Smooth muscle cell (in vitro differentiated cells): Measurements from ENCODE around the gene MS4A4E. TPM values are rescaled to one million over a fixed set of nuclear protein-coding genes. Genes with fewer than 3 reads are reported as not detected.

Experiments
- DNase-seq: peaks from one replicate; lab custom pipeline; 2025; ENCODE audit not compliant: unreplicated experiment; lab: John Stamatoyannopoulos, UW
- H2AFZ ChIP-seq: fragments of 200-600 bp; sonication (generic); 2 replicates; pipeline ENCODE4 v1.6.0; 2016; ENCODE audit warnings: antibody characterized with exemption, low read depth, mild to moderate bottlenecking
- H3F3A ChIP-seq: fragments of 200-600 bp; sonication (generic); 2 replicates; pipeline ENCODE4 v1.6.0; 2017; ENCODE audit warnings: antibody characterized with exemption, low read depth
- H3K27ac ChIP-seq: fragments of 200-600 bp; sonication (generic); 2 replicates; pipeline ENCODE4 v1.5.1; 2016; ENCODE audit warnings: low read depth, mild to moderate bottlenecking
- H3K27me3 ChIP-seq: fragments of 200-600 bp; sonication (generic); 2 replicates; pipeline ENCODE4 v1.6.1; 2016; ENCODE audit warnings: low read depth, mild to moderate bottlenecking
- H3K36me3 ChIP-seq: fragments of 200-600 bp; sonication (generic); 2 replicates; pipeline ENCODE4 v1.5.1; 2016; ENCODE audit warnings: low read depth
- H3K4me1 ChIP-seq: fragments of 200-600 bp; sonication (generic); 2 replicates; pipeline ENCODE4 v1.5.1; 2016; ENCODE audit warnings: low read depth
- H3K4me2 ChIP-seq: fragments of 200-600 bp; sonication (generic); 2 replicates; pipeline ENCODE4 v1.6.0; 2016; ENCODE audit warnings: mild to moderate bottlenecking
- H3K4me3 ChIP-seq: fragments of 200-600 bp; sonication (generic); 2 replicates; pipeline ENCODE4 v1.5.1; 2016; ENCODE audit warnings: mild to moderate bottlenecking
- H3K79me2 ChIP-seq: fragments of 200-600 bp; sonication (generic); 2 replicates; pipeline ENCODE4 v1.6.0; 2016; ENCODE audit warnings: low read depth, mild to moderate bottlenecking
- H3K9ac ChIP-seq: fragments of 200-600 bp; sonication (generic); 2 replicates; pipeline ENCODE4 v1.6.0; 2016; ENCODE audit warnings: low read depth
- H3K9me3 ChIP-seq: fragments of 200-600 bp; sonication (generic); replicated peaks from 2 replicates; pipeline ENCODE4 v1.5.1; 2016; ENCODE audit warnings: low read depth
- H4K20me1 ChIP-seq: fragments of 200-600 bp; sonication (generic); 2 replicates; pipeline ENCODE4 v1.6.0; 2016; ENCODE audit warnings: low read depth
- WGBS: methylation state at CpG from one replicate; pipeline ENCODE4 v1.1.7; 2016; ENCODE audit warnings: low lambda C conversion rate; 5-methylcytosine and 5-hydroxymethylcytosine counted together
- polyA plus RNA-seq: library from polyadenylated mRNA; unstranded; fragments of >200 nt; fragmentation: Nextera tagmentation; extraction: Ambion mirVana; gene quantifications from 2 replicates; pipeline ENCODE4 v1.2.1, GENCODE V29; 2016
- total RNA-seq: library from RNA; depleted of rRNA; stranded (reverse); fragments of >200 nt; gene quantifications from 2 replicates; pipeline ENCODE4 v1.2.3, GENCODE V29; 2014
- TF ChIP-seq, protein P1 (sequence below): fragments of 200-600 bp; sonication (generic); IDR thresholded peaks from 2 replicates; pipeline ENCODE4 v1.5.1; 2017; ENCODE audit warnings: borderline replicate concordance, mild to moderate bottlenecking, antibody characterized with exemption; ENCODE audit not compliant: insufficient read depth, poor library complexity, severe bottlenecking

Gene MS4A4E
- total and polyA plus RNA-seq, 2 experiments from 2014 or later: not detected

- no peaks in the 10 kb centered on the region for H3F3A ChIP-seq
- TF ChIP-seq, protein P1, sequence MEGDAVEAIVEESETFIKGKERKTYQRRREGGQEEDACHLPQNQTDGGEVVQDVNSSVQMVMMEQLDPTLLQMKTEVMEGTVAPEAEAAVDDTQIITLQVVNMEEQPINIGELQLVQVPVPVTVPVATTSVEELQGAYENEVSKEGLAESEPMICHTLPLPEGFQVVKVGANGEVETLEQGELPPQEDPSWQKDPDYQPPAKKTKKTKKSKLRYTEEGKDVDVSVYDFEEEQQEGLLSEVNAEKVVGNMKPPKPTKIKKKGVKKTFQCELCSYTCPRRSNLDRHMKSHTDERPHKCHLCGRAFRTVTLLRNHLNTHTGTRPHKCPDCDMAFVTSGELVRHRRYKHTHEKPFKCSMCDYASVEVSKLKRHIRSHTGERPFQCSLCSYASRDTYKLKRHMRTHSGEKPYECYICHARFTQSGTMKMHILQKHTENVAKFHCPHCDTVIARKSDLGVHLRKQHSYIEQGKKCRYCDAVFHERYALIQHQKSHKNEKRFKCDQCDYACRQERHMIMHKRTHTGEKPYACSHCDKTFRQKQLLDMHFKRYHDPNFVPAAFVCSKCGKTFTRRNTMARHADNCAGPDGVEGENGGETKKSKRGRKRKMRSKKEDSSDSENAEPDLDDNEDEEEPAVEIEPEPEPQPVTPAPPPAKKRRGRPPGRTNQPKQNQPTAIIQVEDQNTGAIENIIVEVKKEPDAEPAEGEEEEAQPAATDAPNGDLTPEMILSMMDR: no peak
- H3K9ac ChIP-seq: no peak overlapping the region
- no peak overlapping the region for H3K27ac ChIP-seq
- no peaks in the 10 kb centered on the region for H3K27me3 ChIP-seq
- no peaks in the 10 kb centered on the region for H3K79me2 ChIP-seq
- H3K4me3 ChIP-seq: no peak overlapping the region
- H3K4me2 ChIP-seq: no peak overlapping the region
- H3K9me3 ChIP-seq: no peaks in the 10 kb centered on the region
- no peaks in the 10 kb centered on the region for H3K4me1 ChIP-seq
- no peak overlapping the region for H2AFZ ChIP-seq
- H4K20me1 ChIP-seq: no peaks in the 10 kb centered on the region
- 78% methylated on average over 1 of the region's 1 CpG for WGBS
- H3K36me3 ChIP-seq: no peaks in the 10 kb centered on the region
- no peak for DNase-seq
These were observed 28.6 kb downstream of the MS4A4E start for GRCh38 chr11:60214386-60214785.

- Histone ChIP-seq H3K36me3 (no peaks in the 10 kb centered on the region), H3K27ac (no peak overlapping the region), H4K20me1 (no peaks in the 10 kb centered on the region), H3K4me1 (peaks cover 4% of the 10 kb centered on the region), H3K9ac (no peak overlapping the region), H3K9me3 (no peaks in the 10 kb centered on the region), H3K79me2 (no peaks in the 10 kb centered on the region), H3K4me3 (no peak overlapping the region), H2AFZ (no peak overlapping the region), H3K4me2 (no peak overlapping the region), H3F3A (no peaks in the 10 kb centered on the region), H3K27me3 (no peaks in the 10 kb centered on the region)
- TF ChIP-seq, protein P1: no peak
- 92% methylated on average over 4 of the region's 4 CpGs for WGBS
- no peak for DNase-seq
These were observed 31.7 kb downstream of the MS4A4E start for GRCh38 chr11:60211206-60211605.

DNA sequence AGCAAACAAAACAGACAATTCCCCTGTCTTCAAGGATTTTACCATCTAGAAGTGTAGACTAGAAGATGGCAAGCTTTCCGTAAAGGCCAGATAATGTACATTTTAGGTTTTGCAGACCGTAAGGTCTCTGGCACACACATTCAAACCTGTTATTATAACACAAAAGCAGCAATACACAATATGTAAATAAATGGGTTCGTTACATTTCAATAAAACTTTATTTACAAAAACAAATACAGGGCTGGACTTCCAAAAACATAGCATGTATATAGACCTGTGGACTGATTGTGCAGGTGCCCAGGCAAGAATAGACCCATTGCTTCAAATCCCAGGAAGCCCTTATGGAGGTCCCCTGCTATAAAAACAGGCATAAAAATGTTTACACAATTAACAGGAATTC, 33.0 kb downstream of the MS4A4E start:
- peaks cover 4% of the 10 kb centered on the region for H3K4me1 ChIP-seq
- no peaks in the 10 kb centered on the region for H3K9me3 ChIP-seq
- H2AFZ ChIP-seq: no peak overlapping the region
- H3K4me2 ChIP-seq: no peak overlapping the region
- H3F3A ChIP-seq: no peaks in the 10 kb centered on the region
- H3K4me3 ChIP-seq: no peak overlapping the region
- no peaks in the 10 kb centered on the region for H3K27me3 ChIP-seq
- H3K9ac ChIP-seq: no peak overlapping the region
- TF ChIP-seq, protein P1: no peak
- H3K79me2 ChIP-seq: no peaks in the 10 kb centered on the region
- 89% methylated on average over 3 of the region's 3 CpGs for WGBS
- H4K20me1 ChIP-seq: no peaks in the 10 kb centered on the region
- H3K27ac ChIP-seq: no peak overlapping the region
- DNase-seq: no peak
- no peaks in the 10 kb centered on the region for H3K36me3 ChIP-seq

- H4K20me1 ChIP-seq: no peaks in the 10 kb centered on the region
- H3K36me3 ChIP-seq: no peaks in the 10 kb centered on the region
- H3K79me2 ChIP-seq: no peaks in the 10 kb centered on the region
- H3K27me3 ChIP-seq: no peaks in the 10 kb centered on the region
- H3F3A ChIP-seq: no peaks in the 10 kb centered on the region
- WGBS: 42% methylated on average over 1 of the region's 1 CpG
- TF ChIP-seq, protein P1: no peak
- DNase-seq: no peak
- H3K4me1 ChIP-seq: peaks cover 4% of the 10 kb centered on the region
- H3K9ac ChIP-seq: no peak overlapping the region
- H3K4me3 ChIP-seq: no peak overlapping the region
- no peak overlapping the region for H2AFZ ChIP-seq
- no peaks in the 10 kb centered on the region for H3K9me3 ChIP-seq
- no peak overlapping the region for H3K27ac ChIP-seq
- H3K4me2 ChIP-seq: no peak overlapping the region
These were observed 34.0 kb downstream of the MS4A4E start for GRCh38 chr11:60208951-60209350.
